ENCODE measurements around the gene CLTCL1.
A peak's percentile ranks its signal among the peaks of the same experiment; 100 is the strongest.

- TF ChIP-seq POLR2A (IDR thresholded peaks at IDR 0.05; ENCODE audit: low read depth), result peak; percentile 47
- no peak for TF ChIP-seq CTCF (IDR thresholded peaks at IDR 0.05)
Measured at GRCh38 chr22:19291580-19292457, at the start of gene CLTCL1.
